Measurements from ENCODE around the gene SLC6A15.
A peak's percentile ranks its signal among the peaks of the same experiment; 100 is the strongest.

The SLC6A15 gene

GRCh38 chr12:84874125-84874824, 38.3 kb downstream of the SLC6A15 start:
- DNase-seq: peak; percentile 82

GRCh38 chr12:84862186-84862585, 50.4 kb downstream of the SLC6A15 start:
- DNase-seq: peak; percentile 18

- DNase-seq: no peak
Measured at GRCh38 chr12:84860718-84861117, 51.9 kb downstream of the SLC6A15 start.

- no peak for DNase-seq
Measured at GRCh38 chr12:84858796-84859195, 53.8 kb downstream of the SLC6A15 start.

- no peak for DNase-seq
Measured at GRCh38 chr12:84857525-84858208, 54.9 kb downstream of the SLC6A15 start.

- no peak for DNase-seq
Measured at GRCh38 chr12:84856156-84856900, 56.3 kb downstream of the SLC6A15 start.

GRCh38 chr12:84843593-84844144, 68.9 kb downstream of the SLC6A15 start:
- no peak for DNase-seq

GRCh38 chr12:84842406-84843013, 70.1 kb downstream of the SLC6A15 start:
- peak; percentile 85 for DNase-seq

- DNase-seq: no peak
Measured at GRCh38 chr12:84841591-84841990, 71.0 kb downstream of the SLC6A15 start.

- DNase-seq: no peak
Measured at GRCh38 chr12:84840356-84840755, 72.2 kb downstream of the SLC6A15 start.

GRCh38 chr12:84826925-84827324, 85.7 kb downstream of the SLC6A15 start:
- DNase-seq: no peak

- DNase-seq: peak; percentile 26
Measured at GRCh38 chr12:84825149-84825548, 87.5 kb downstream of the SLC6A15 start.

GRCh38 chr12:84822525-84822924, 90.1 kb downstream of the SLC6A15 start:
- DNase-seq: no peak

- no peak for DNase-seq
Measured at GRCh38 chr12:84816916-84817695, 95.5 kb downstream of the SLC6A15 start.

GRCh38 chr12:84814664-84815245, 97.8 kb downstream of the SLC6A15 start:
- no peak for DNase-seq

GRCh38 chr12:84813780-84814663, 98.6 kb downstream of the SLC6A15 start:
- DNase-seq: no peak

- no peak for DNase-seq
Measured at GRCh38 chr12:84811291-84811690, 101.3 kb downstream of the SLC6A15 start.

GRCh38 chr12:84810611-84811010, 102.0 kb downstream of the SLC6A15 start:
- no peak for DNase-seq

Data from NCI-H69 (cell line).